Measurements from ENCODE around the gene RAB11FIP3. TPM values are rescaled to one million over a fixed set of nuclear protein-coding genes. Genes with fewer than 3 reads are reported as not detected.
A peak's percentile ranks its signal among the peaks of the same experiment; 100 is the strongest.

RAB11FIP3 gene
- total RNA-seq, 1 donor from 2014 or later = 53.8 TPM

DNA sequence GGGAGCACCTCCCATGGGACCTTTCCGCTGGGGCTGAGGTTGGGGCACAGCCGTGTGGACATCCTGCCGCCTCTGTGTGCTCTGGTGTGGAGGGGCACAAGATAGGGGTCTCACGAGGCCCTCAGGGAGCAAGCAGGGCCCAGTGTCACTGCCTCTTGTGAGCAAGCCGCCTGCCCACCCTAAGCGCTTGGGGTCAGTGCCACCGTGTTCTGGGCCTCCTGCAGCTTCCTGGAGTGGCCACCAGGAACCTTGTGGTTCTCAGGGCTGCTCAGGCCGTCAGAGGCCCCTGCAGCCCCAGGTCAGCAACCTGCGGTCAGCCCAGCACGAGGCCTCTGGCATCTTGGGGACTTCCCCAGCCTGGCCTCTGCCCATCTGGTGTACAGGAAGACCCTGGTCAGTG is 88.5 kb downstream of the RAB11FIP3 start:
- no peak for DNase-seq (ENCODE audit: extremely low read depth, low read depth, low spot score)

DNA sequence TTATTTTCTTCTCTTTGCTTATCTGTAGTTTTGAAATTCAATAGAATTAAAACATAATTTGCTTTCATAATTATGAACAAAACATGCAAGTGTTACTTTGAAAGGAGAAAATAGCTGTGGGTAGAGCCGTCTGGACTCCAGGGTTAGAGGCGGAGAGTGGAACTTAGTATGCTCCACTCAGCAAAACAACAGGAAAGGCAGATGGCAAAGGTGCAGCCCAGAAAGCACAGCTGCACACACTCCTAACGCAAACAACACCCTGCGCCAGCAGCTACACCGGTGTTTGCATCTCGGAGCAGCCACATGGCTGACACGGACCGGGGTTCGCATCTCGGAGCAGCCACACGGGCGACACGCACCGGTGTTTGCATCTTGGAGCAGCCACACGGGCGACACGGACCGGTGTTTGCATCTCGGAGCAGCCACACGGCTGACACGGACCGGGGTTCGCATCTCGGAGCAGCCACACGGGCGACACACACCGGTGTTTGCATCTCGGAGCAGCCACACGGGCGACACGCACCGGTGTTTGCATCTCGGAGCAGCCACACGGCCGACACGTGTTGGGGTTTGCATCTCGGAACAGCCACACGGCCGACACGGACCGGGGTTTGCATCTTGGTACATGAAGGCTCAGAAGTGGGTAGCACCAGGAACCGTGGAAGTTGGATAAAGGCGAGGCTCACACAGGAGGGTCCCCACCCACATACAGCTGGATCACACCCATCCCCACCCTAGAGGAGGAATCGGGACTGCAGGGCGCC is 89.9 kb downstream of the RAB11FIP3 start:
- no peak for DNase-seq (ENCODE audit: extremely low read depth, low read depth, low spot score)

DNA sequence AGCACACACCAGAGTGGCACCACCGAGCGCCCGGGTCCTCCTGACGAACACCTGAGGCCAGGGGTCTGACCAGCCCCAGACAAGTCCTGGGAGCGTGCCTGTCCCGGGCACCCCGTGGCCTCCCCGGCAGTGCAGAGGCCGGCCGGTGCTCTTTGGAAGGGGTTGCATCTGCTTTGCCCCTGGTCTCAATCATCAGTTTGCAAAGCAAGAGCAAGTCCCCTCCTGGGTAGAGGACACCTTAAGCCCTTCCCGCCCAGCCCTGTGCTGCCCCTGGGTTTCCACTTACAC is 90.4 kb downstream of the RAB11FIP3 start:
- no peak for DNase-seq (ENCODE audit: extremely low read depth, low read depth, low spot score)

- DNase-seq (ENCODE audit: extremely low read depth, low read depth, low spot score) = no peak
Measured at GRCh38 chr16:516301-516700, 90.9 kb downstream of the RAB11FIP3 start.

- no peak for DNase-seq (ENCODE audit: extremely low read depth, low read depth, low spot score)
Measured at GRCh38 chr16:518858-519257, 93.4 kb downstream of the RAB11FIP3 start.

DNA sequence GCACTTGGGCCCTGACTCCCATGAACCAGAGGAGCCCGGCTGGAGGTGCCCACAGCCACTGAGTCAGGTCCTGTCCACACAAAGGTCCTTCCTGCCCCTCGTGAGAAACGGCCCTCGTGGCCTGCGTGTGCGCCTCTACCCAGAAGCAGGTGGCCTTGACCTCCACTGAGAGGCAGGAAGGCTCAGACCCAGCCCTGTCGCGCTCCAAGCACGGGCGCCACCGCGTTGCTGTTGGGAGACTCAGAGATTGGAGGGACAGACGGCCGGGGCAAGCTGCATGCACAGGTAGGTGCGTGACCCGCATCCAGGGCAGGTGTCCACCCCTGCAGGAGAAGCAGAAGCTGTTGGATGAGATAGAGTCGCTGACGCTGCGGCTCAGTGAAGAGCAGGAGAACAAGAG is 94.0 kb downstream of the RAB11FIP3 start:
- DNase-seq (ENCODE audit: extremely low read depth, low read depth, low spot score) = no peak

DNA sequence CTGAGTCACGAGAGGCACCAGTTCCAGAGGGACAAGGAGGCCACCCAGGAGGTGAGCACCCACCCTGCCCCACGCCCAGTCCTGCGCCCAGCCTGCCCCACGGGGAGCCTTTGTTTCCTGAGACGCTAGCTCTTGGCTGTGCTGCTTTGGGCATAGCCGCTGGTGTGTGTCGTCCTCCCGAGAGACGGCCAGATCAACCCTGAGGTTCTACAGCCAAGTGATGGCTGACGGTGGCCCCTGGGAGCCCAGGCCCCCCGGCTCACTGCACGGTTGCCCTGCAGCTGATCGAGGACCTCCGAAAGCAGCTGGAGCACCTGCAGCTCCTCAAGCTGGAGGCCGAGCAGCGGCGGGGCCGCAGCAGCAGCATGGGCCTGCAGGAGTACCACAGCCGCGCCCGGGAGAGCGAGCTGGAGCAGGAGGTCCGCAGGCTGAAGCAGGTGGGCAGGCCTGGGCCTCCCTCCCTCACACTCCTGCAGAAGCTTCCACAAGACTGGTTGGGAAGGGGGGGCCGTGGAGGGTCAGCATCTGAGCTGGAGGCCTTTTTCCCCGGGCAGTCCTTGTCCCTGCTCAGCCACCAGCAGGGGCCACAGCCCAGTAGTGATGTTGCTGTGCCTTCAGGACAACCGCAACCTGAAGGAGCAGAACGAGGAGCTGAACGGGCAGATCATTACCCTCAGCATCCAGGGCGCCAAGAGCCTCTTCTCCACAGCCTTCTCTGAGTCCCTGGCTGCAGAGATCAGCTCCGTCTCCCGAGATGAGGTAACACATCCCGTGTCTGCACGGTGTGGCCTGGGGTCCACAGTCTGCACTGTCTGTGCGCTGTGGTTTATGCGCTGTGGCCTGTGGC is 94.6 kb downstream of the RAB11FIP3 start:
- no peak for DNase-seq (ENCODE audit: extremely low read depth, low read depth, low spot score)

DNA sequence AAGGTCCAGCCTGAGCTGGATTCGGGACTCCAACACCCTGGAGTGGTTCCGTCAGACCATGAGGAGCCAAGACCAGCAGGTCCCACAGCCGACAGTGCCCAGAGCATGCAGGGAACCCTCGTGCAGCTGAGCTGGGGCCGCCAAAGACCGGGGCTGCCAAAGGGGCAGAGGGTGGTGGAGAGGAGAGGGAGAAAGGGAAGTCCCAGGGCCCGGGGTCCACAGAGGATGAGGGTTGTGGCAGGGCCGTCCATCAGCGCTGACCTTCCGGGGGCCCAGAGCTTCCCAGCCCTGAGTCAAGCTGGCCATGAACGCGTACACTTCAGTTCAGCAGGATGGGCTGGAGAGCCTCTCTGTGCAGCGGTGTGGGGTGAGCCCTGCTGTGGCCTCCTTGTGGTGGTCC is 95.4 kb downstream of the RAB11FIP3 start:
- DNase-seq (ENCODE audit: extremely low read depth, low read depth, low spot score) = no peak

- DNase-seq (ENCODE audit: extremely low read depth, low read depth, low spot score) = no peak
Measured at GRCh38 chr16:521381-522210, 96.1 kb downstream of the RAB11FIP3 start.

- no peak for DNase-seq (ENCODE audit: extremely low read depth, low read depth, low spot score)
Measured at GRCh38 chr16:522320-523096, 97.1 kb downstream of the RAB11FIP3 start.

DNA sequence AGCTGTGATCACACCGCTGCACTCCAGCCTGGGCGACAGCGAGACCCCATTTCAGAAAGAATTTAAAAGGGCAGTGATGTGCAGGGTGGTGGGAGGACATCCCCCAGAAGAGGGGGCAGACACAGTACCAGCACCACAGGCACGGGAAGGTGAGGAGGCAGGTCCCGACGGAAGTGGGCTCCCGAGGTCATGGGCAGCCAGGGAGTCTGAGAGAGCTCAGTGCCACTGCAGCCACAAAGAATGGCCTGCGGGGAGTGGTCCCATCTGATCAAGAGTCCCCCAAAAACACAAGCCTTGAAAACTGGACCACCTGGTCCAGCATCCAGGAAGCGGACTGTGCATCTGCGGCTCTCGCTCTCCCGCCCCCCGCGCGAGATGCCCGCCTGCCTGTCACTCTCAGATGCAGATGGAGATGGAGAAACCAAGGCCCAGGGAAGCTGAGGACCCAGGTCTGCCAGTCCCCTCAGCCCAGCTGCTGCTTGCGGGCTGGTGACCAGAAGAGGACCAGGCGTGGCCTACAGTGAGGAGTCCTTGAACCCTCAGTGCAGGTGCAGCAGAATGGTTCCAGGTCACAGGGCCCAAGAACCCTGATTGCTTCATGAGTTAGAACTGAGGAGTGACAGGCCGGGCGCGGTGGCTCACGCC is 97.8 kb downstream of the RAB11FIP3 start:
- DNase-seq (ENCODE audit: extremely low read depth, low read depth, low spot score) = no peak

- DNase-seq (ENCODE audit: extremely low read depth, low read depth, low spot score) = no peak
Measured at GRCh38 chr16:524274-525040, 99.0 kb downstream of the RAB11FIP3 start.

DNA sequence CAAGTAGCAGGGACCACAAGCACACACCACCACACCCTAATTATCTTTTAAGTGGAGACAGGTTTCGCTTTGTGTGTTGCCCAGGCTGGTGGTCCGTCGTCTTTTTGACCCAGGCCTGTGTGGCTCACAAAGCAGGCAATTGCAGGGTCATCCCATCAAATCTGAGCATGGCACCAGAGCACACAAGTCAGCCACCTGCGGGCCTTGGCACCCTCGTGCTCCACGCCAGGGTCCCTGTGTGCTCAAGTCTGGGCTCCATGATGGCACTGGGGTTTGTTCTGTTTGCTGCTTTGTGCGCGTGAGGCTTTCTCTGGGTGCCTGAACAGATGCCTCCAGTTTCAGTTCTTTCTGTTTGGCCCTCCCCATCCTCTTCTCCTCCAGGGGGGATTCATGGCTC is 99.7 kb downstream of the RAB11FIP3 start:
- DNase-seq (ENCODE audit: extremely low read depth, low read depth, low spot score) = no peak

GRCh38 chr16:525520-526180 is 100.2 kb downstream of the RAB11FIP3 start:
- peak; percentile 47 for DNase-seq (ENCODE audit: extremely low read depth, low read depth, low spot score)

GRCh38 chr16:526181-527014 is 100.9 kb downstream of the RAB11FIP3 start:
- DNase-seq (ENCODE audit: extremely low read depth, low read depth, low spot score) = no peak

DNA sequence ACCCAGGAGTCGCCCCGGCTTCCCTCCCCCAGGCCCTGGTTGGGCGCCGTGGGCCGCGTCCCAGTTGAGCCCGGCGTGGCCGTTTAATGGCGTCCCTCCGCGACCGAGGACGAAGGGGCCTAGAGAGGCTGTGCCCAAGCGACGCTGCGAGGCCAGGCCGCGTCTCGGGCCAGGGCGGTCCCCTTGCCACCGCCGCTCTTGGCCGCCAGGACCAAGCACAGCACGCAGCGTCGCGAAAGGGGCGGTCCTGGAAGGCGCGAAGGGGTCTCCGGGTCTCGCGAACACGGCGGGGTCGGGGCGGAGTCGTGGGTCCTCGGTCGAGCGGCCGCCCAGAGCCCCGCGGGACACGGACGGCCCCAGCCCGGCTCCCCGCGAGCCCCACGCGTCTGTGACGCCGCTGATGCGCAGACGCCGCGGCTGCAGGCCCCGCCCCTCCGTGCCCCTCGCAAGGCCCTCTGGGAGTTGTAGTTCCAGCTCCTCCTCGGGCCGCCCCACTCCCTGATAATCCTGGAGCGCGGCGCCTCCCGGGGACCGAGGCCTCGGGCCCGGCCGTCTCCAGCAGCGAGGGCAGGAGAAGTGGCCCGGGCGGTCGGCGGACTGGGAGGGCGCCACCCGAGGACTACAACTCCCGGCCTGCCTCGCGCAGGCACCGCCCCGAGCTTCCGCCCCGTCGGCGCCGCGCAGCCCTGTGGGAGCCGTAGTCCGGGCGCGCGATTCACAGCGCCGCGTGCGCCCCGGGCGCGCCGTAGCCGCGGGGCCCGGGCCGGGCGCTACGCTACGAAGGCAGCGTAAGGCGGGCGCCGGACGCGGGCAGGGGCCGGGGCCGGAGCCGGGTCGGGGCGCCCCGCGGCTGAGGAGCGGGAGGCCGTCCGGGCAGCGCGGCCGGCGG is 101.8 kb downstream of the RAB11FIP3 start, which contains the start of gene CAPN15:
CAPN15 (plus strand) TSS at position 698 of the 889 bp plus-strand sequence. CDS start 19,127 bp downstream, outside the sequence.
- no peak for DNase-seq (ENCODE audit: extremely low read depth, low read depth, low spot score)
